Putamen (tissue), 1 donor: Measurements from ENCODE around the gene KCNMA1.
"Not testable (repeated sequence)": the region's sequence is repeated elsewhere in the genome, so short reads cannot be mapped to it uniquely, and the experiment has no call there.

Source experiments
- DNase-seq: peaks from one replicate; pipeline ENCODE4 v3.0.0-alpha.2; 2016; ENCODE audit warnings: low spot score

Gene KCNMA1

DNA sequence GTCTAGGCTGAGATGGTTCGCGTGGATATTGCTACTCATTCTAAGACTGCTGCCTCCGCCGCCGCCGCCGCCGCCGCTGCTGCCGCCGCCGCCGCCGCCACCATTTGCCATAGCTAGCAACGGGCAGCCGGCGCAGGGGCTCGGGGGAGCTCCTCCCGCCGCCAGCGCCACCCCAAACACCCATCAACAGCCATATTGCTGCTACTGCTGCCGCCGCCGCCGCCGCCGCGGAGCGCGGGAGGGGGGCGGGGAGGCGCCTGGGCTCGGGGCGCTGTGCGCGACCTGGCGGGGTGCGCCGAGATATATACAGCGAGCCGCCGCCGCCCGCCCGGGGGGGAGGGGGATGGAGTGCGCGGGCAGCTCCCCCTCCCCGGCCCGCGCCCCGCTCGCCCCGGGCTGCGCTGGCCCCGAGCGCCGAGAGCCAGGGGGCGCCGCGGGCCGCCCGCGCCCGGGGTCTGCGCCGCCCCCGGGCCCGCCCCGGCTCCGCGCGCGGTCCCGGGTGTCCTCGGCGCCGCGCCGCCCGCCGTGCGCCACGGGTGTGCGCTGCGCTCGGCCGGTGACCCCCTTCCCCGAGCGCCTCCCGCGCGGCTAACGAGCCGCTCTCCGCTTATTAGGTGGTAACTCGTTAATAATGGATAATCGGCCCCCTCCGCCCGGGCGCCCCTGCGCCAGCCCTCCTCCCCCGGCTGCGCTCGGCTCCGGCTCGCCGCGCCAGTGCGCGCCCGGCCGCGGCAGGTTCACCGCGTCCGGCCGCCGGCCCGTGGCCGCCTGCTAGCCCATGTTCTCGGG lies at the start of gene KCNMA1:
KCNMA1 (minus strand) TSS at position 277 of the 789 bp plus-strand sequence.
- no peak for DNase-seq

DNA sequence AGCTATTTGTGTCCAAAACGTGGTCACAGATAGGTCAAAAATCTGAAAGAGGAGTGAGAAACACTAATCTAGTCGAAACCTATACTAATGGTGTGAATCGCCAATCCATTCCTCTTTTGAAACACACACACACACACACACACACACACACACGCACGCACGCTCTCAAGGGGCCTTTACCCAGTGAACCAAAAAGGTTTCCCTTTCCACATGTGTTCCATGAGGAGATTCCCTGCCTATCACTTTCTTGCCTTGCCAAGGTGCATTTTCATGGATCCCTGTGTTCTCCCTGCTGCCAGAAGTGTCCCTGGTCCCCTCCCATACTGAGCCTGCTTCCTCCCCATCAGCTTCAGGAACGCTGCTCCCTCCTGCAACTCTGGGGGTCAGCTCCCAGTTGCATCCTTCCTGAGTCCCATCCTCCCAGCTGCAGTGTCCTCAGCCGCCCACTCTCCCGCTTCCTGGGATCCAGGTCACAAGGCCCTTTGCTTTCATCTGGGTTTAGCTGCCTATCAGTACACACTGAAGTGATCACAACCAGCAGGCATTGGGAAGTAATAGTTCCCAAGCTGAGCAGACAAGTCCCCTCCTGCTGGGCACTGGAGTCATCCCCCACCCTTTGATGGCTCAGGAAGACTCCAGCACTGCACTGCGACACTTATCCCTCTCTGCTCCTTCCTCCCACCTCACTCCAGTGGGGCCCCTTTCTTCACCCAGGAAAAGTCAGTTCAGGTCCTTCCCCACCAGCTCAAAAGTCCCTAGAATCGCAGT lies 49.2 kb upstream of the KCNMA1 start:
- DNase-seq = no peak

DNA sequence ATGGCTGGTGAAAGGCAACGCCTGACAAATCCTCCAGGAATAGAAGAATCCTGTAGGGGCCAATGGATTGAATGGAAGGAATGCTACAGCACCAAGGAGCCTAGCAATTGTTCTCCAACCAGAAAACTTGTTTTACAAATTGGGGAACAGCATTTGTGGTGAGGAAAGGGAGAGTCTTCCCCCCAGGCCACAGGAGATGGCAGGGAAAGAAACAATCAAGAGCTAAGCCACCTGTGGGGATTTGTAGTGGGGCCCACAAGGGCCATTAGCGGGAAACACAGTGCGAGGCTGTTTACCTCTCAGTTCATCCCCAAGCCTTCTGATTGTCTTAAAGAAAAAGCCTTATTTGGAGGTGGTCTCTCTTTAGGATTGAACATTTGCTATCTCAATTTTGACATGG lies 48.5 kb upstream of the KCNMA1 start:
- no peak for DNase-seq

DNA sequence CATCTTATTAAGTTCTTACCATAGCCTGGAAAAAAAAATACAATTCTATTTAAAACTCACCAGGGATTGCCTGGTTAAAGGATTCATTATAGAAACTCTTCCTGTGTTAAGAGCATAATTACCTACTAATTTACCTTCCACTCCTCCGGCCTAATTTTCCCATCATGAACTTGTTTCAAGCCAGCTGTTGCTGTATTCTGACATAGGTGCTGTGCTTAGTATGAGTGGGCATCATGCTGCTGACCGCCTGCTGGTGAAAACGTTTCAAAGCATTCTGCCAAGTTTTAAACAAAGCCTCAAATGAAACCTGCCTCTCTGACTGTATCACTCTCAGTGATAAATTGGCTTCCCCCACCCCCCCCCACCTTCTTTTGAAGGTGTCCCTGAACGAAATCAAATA lies 47.8 kb upstream of the KCNMA1 start:
- DNase-seq = no peak

DNA sequence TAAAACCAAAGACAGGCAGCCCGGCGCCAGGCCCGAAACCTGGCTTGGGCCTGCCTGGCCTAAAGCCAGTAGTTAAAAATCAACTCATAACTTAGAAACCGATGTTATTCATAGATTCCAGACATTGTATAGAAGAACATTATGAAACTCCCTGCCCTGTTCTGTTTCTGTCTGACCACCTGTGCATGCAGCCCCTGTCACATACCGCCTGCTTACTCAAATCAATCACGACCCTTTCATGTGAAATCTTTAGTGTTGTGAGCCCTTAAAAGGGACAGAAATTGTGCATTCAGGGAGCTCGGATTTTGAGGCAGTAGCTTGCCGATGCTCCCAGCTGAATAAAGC lies 45.5 kb upstream of the KCNMA1 start:
- DNase-seq = not testable (repeated sequence)

DNA sequence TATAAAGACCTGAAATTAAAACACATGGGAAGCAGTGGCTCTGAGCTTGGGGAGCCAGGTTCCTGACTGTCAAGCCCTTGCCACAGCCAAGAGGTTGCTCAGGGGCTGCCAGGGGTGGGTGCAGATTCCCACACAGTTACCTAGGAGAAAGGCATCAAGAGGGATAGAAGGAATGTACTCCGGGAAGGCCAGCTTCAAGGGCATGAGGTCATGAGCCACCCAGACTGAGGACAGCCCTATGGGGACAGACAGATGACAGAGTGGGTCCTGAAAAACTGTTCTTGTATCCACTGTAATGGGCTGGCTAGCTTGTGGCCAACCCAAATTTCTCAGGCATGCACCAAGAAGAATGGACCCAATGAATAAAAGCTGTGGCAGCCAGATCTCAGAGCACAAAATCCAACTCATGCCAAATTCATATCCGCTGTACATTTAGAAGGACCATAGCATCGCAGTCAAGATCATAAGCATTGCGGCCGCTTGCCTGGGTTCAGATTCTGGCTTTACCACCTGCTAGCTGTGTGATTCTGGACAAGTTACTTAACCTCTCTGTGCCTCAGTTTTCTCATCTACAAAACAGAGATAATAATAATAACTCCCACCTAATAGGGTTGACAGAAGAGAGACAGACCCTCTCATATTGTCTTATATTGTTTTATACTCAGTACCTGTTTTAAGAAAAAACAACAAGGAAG lies 44.9 kb upstream of the KCNMA1 start:
- no peak for DNase-seq

DNA sequence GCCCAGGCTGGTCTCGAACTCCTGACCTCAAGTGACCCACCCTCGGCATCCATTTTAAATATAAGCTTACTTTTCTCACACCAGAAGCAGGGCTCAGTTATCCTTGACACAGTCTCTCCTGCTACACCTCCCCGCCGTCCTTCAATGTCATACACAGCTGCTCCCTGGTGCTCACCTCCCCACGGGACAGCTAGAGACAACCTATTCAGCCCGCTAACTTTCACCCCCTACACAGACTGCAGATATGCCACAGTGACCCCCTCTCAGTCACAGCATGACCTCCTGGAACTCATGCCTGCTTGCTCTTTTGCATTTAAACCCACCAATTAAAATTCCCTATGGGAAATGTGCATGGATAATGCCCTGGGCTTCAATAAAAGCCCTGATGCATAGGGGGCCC lies 44.2 kb upstream of the KCNMA1 start:
- DNase-seq = no peak

DNA sequence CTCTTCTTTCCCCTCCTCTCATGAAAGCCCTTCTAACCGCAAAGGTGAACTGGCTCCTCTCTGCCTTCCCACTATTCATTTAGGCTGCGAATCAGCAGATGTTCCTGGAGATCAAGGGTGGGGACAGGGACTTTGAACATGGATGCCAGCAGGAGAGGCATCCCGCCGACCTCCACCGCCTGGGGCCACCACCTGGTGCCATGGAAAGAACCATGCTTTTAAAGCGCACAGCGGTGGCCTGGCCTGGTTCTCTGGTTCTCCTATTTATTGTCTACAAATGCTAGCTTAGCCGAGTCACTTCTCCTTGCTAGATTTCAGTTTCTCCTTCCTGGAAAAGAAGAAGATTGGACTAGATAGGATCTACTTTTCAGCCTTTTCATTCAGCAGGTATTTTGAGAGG lies 43.2 kb upstream of the KCNMA1 start:
- DNase-seq = no peak

DNA sequence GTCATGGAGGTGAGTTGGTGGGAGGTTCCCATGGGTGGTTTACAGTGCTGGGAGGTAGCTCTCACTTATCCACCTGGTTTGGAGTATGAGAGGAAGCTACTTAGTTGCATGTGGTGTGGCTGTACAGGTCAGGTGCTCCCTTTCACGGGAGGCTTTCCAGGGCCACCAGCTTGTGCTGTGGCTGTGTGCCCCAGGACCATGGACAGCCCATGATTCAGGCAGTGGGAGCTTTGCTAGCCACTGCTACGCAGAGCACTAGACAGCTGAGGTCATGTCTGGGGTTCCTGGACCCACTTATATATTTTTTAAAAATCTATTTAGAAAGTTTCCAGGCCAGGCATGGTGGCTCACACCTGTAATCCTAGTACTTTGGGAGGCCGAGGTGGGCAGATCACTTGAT lies 42.5 kb upstream of the KCNMA1 start:
- no peak for DNase-seq

DNA sequence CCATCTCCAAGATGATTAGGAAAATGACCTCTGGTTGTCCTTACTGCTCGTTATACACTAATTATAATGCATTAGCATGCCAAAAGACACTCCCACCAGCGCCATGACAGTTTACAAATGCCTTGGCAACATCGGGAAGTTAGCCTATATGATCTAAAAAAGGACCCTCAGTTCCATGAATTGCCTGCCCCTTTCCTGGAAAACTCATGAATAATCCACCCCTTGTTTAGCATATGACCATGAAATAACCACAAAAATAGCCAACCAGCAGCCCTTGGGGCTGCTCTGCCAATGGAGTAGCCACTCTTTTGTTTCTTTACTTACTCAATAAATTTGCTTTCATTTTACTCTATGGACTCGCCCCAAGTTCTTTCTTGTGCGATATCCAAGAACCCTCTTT lies 41.6 kb upstream of the KCNMA1 start:
- DNase-seq = no peak

DNA sequence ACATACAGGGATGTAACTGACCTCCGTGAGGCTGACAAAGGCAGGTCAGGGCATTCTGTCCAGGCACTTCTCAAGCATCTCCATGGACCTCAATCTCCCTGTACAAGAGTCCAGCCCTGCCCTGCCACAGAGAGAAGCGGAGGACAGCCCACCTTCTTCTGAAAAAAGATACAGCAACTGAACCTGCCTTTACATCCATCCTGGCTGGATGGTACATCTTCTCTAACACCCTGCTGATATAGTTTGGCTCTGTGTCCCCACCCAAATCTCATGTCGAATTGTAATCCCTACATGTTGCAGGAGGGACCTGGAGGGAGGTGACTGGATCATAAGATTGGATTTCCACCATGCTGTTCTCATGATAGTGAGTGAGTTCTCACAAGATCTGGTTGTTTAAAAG lies 40.5 kb upstream of the KCNMA1 start:
- DNase-seq = no peak

DNA sequence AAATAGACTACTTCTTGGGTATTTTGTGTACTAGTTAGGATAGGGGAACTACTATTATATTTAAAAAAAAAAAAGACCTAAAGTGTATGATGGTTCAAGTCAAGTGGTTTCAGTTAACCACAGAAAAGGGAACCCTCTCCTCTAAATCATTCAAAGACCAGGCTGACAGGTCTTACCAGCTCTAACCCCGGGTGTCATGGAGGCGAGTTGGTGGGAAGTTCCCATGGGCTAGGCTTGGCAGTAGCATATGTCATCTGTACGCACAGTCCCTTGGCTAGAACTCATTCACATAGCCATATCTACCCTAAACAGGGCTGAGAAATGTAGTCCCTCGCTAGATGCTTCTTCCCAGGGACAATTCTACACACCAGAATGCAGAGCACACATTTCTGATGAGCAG lies 37.7 kb upstream of the KCNMA1 start:
- DNase-seq = no peak

DNA sequence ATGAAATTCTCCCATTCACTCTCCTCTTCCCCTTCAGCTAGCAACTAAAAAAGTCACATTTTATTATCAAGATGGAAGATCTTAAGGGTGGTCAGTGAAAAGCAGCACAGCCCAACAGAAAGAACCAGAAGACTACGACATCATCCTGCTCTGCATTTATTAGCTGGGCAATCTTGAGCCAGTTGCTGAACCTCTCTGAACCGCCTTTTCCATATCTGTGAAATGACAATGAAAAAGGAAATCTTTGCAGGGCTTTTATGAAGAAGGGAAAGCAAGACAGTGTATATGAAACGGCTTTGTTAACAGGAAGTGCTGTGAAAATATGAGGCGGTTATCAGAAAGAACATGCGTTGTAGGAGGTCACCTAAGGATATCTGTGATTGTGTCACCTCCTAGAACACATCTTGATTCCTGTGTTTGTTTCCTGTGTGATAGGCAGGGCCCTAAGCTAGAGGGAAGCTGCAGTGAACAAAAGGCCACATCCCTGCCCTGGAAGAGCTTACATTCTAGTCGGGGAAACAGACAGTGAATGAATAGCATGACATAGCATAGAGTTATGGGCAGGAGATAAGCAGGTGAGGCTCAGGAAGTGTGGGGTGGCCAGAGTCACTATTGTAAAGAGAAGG lies 36.0 kb upstream of the KCNMA1 start:
- DNase-seq = no peak

DNA sequence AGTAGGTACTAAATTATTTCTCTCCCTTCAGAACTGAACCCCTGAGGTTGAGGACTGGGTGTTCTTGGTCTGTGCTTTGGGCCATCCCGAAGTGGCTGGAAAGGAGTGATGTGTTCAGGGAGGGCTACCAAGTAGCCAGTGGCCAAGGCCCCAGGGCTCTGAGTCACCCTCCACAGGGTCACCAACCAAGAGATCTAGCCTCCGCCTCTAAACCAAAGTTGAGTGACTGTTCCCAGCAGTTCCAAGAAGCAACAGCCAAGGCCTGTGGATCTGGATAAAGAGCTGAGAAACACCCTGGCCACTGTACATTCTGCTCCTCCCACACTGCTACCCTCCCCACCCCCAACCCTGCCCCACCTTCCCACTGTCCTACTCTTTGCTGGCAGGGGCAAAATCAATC lies 35.5 kb upstream of the KCNMA1 start:
- DNase-seq = no peak

DNA sequence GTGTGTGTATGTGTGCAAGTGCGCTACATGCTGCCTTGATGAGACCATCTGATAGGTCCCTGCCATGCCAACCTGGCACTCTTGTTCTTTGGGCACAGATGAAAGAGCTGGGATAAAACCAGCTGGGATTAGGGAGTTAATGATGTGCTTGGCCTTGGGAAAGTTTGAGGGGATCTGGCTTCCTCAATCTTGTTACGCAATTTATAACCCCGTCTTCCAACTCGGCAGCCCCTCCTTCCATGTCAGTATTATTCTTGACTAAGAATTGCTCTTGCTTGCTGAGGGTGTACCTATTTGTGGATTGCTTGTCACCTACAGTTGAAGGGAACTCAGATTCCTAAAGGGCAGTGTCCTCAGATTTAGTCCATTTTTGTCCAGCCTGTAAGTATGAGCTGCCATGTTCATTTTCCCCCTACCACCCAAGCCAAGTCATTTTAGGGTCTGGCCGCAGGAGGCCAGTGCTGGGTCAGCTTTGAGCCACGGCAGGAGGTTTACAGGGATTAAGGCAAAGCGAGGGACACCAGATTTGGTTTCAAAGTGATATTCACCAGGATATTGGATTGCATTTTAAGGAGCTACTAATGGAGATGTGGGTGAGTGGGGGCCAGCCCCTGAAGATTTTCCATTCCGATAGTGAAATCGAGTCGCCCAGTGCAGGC lies 34.1 kb upstream of the KCNMA1 start:
- no peak for DNase-seq

DNA sequence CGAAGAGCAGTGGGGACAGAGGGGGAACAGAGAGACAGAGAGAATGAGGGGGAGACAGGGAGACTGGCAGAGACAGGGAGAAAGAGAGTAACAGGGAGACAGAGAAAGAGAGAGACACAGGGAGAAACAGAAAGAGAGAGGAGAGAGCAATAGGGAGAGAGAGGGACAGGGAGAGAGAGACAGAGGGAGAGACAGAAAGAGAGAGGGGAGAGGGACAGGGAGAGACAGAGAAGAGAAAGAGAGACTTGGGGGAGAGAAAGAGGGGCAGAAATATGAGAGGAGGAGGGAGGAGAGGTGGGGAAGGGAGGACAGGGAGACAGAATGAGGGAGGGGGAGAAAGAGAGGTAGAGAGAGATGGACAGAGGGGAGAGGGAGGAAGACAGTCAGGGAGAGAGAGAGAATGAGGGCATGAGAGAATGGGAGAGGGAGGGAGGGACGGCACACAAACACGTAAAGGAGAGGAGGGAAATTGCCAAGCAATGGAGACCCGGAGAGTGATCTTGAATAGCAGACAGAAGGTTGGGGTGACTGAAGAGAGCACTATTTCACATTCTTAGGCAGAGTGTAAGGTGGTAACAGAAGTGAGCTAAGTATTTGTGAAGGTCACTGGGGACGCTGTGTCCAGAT lies 33.3 kb upstream of the KCNMA1 start:
- DNase-seq = no peak

DNA sequence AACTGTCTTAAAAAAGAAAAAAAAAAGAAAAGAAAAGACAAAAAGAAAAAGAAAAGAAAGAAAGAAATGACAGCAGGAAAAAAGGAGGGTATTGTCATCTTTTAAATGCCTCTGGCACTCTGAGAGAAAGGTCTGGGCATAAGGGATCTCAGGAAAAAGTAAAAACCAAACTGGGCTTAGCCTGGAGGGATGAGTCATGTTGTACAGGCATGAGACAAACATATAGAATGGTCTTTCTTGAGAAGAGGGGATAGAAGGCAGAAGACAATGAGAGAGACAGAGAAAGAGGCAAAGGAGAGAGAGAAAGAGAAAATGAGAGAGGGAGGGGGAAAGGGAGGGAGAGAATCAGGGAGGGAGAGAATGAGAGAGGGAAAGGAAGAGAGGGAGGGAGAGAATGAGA lies 32.3 kb upstream of the KCNMA1 start:
- DNase-seq = no peak

DNA sequence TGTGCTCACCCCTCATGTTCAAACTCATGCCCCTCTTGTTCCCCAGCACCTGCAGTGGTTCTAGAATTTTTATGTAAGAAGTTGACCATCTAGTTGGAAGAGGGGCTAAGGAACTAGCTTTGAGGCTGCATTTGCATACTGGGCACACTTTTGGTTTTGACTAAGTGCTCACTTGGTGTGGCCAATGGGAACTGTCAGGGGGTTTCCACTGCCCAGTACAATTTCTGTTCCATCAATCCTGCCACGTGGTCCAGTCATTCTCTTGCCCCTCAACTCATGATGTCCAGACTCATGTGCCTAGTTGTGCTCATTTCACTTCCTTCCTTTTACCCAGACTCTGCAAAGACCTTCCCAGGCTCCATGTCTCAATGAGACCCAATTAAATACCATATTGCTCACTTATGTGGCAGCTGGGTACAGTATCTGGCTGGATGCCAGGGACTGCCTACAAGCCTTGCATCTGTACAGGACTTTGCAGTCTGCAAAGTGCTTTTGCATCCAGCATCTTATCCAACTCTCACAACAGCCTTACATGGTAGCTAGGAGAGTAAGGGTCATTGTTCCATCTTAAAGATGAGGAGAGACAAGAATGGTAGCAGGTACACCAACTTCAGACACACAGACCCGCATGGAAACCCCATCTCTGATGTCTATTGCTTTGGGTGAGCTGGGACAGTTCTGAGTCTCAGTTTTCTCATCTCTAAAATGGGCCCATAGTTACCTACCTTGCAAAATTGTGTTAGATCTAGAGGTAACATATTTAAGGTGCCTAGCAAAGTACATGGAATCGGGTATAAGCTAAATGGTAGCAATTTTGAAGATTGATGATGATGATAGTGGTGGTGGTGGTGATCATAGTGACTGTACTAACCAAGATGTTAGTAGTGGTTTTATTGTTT lies 30.1 kb upstream of the KCNMA1 start:
- no peak for DNase-seq

DNA sequence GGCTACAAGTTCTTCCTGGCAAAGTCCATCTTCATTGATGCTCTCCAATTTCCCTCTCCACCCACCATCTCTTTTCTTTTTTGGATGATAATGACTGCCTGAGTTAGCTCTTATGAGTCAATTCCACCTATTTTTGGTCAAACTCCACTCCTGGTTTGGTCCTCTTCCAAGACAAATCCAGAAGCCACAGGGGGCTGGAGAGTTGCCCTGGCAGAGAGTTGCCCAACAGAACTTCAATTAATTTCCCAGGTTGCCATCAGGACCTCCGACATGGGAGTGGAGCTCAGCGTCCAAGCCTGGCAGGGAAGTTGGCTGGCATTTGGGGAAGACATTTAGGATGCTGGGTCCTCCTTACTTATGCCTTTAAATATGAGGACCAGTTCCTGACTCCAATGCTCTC lies 29.2 kb upstream of the KCNMA1 start:
- no peak for DNase-seq

DNA sequence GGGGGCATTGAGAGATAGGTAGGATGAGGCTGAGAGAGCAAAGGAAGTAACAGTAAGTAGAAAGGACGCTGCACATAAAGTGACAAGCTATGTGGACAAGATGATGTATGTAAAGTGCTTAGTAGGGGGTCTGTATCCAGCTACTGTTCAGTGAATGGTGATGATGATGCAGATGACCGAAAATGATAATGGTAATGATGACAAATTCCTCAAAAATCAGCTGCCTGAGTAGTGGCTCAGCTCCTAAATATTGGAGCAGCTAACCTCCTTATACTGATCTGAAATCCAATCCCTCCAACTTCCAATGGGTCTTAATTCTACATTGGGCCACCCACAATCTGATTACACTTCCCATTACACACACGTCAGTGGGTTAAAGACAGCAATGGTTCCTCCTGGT lies 27.1 kb upstream of the KCNMA1 start:
- no peak for DNase-seq

DNA sequence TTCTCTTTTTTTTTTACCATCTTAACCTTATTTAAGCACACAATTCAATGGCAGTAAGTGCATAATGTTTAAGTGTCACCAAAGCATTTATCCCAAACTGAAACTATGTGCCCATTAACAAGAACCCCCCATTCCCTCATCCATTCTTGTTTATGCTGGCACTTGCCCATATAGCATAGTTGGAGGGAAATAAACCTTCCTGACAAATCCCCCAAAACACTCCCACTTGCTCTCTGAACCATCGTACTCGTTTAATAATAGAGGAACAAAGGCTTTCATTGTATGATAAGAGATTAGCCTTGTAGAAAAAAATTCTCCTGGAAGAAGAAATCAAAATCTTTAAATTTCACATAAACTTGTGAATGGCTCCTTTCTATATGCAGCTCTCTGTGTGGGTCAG lies 26.4 kb upstream of the KCNMA1 start:
- DNase-seq = no peak
